Choroid plexus epithelial cell (primary cell): ENCODE data around the gene AGXT.

Source experiments
- DNase-seq: peaks from one replicate; pipeline ENCODE4 v3.0.0-alpha.2; 2010; ENCODE audit warnings: low read depth
- H3K4me3 ChIP-seq: 2 replicates; pipeline ENCODE4 v1.5.1; 2011; ENCODE audit warnings: low read depth, mild to moderate bottlenecking, control low read depth, low read length, moderate library complexity
- CTCF ChIP-seq: conservative IDR thresholded peaks from 2 replicates; pipeline ENCODE4 v1.5.1; 2011; ENCODE audit warnings: low read depth, mild to moderate bottlenecking, control low read depth, inconsistent platforms, low read length, moderate library complexity

AGXT gene

GRCh38 chr2:240872317-240873097 is 3.9 kb downstream of the AGXT start:
- no peak overlapping the region for H3K4me3 ChIP-seq
- no peak for TF ChIP-seq CTCF
- DNase-seq: no peak

GRCh38 chr2:240873098-240873788 is 4.6 kb downstream of the AGXT start:
- TF ChIP-seq CTCF: no peak
- no peak overlapping the region for H3K4me3 ChIP-seq
- DNase-seq: no peak

- TF ChIP-seq CTCF: no peak
- no peak overlapping the region for H3K4me3 ChIP-seq
- DNase-seq: no peak
Measured at GRCh38 chr2:240873805-240874714, 5.4 kb downstream of the AGXT start.

GRCh38 chr2:240874715-240875227 is 6.1 kb downstream of the AGXT start:
- no peak for DNase-seq
- no peak for TF ChIP-seq CTCF

GRCh38 chr2:240875228-240876034 is 6.8 kb downstream of the AGXT start:
- no peak for TF ChIP-seq CTCF
- DNase-seq: no peak
- no peak overlapping the region for H3K4me3 ChIP-seq

More at GRCh38 chr2:240874715-240875227, 6.1 kb downstream of the AGXT start:
- no peak overlapping the region for H3K4me3 ChIP-seq

- no peak overlapping the region for H3K4me3 ChIP-seq
- TF ChIP-seq CTCF: no peak
- no peak for DNase-seq
Measured at GRCh38 chr2:240876035-240876474, 7.4 kb downstream of the AGXT start.
